K562 (cell line): ENCODE results near the gene SELENOF. TPM values are rescaled to one million over a fixed set of nuclear protein-coding genes. Genes with fewer than 3 reads are reported as not detected.
A peak's percentile ranks its signal among the peaks of the same experiment; 100 is the strongest.

ENCODE experiments used
- ATAC-seq: fragments of 200-7000 bp; cut with Tn5 transposase; 3 replicates; pipeline ENCODE4 v1.9.1; 2020; ENCODE audit warnings: moderate library complexity
- BruUV-seq: library from RNA; stranded (reverse); fragments of 400-500 nt; replicated peaks from 2 replicates; lab custom pipeline; 2021; lab: Mats Ljungman, UMichigan
- CTCF ChIA-PET: fragments of 300-600 bp; formaldehyde crosslinking; extraction: SDS; loops from one replicate; lab custom pipeline; 2021; ENCODE audit warnings: low intra/inter-chr PET ratio; lab: Yijun Ruan, JAX
- POLR2A ChIA-PET: fragments of 300-600, 350-650 bp; sonication (Branson Sonifier 250); formaldehyde crosslinking; extraction: SDS; loops from one replicate; lab custom pipeline; 2021; ENCODE audit warnings: antibody characterized with exemption, inconsistent platforms; lab: Yijun Ruan, JAX
- DNase-seq, 4 experiments: peaks; one replicate each; pipeline versions ENCODE4 v3.0.0 to v3.0.0-alpha.2; 2011 to 2018; ENCODE audit warnings: low spot score in 3 of 4, mixed read lengths in 3 of 4; ENCODE audit errors: extremely low read depth in 1 of 4
- FAIRE-seq: peaks from 2 replicates; lab custom pipeline; 2011; peaks lifted over from hg19 to GRCh38; lab: Jason Lieb, UNC
- H2AFZ ChIP-seq: 2 replicates; pipeline ENCODE4 v1.6.0; 2011; ENCODE audit warnings: low read depth, low read length, control low read depth, inconsistent platforms
- H3K27ac ChIP-seq: fragments of 200-600 bp; 3 replicates; pipeline ENCODE4 v1.8.0; 2011; ENCODE audit warnings: low read depth, mild to moderate bottlenecking, control low read depth, inconsistent platforms, low read length, moderate library complexity, mixed read lengths; ENCODE audit errors: extremely low read depth
- H3K27me3 ChIP-seq, 2 experiments: fragments of 300-600 bp in 1 of 2; 2 replicates in 1 of 2; 3 replicates in 1 of 2; pipeline versions ENCODE4 v1.6.0 to v1.8.0; 2011; ENCODE audit warnings: inconsistent platforms in 2 of 2, low read length in 2 of 2, mild to moderate bottlenecking in 1 of 2, mixed read lengths in 1 of 2, moderate library complexity in 1 of 2; ENCODE audit not compliant: control insufficient read depth in 2 of 2, insufficient read depth in 2 of 2
- H3K36me3 ChIP-seq: fragments of 300-600 bp; 3 replicates; pipeline ENCODE4 v1.8.0; 2011; ENCODE audit warnings: mild to moderate bottlenecking, low read length, inconsistent platforms; ENCODE audit not compliant: control insufficient read depth, insufficient read depth
- H3K4me1 ChIP-seq, 2 experiments: fragments of 200-600 bp in 1 of 2; replicated peaks in 1 of 2; 2 replicates in 1 of 2; 3 replicates in 1 of 2; pipeline versions ENCODE4 v1.5.1 to v1.8.0; 2011; ENCODE audit warnings: inconsistent platforms in 2 of 2, low read length in 2 of 2, mild to moderate bottlenecking in 1 of 2, mixed read lengths in 1 of 2, moderate library complexity in 1 of 2; ENCODE audit not compliant: control insufficient read depth in 2 of 2, insufficient read depth in 2 of 2
- H3K4me2 ChIP-seq: 2 replicates; pipeline ENCODE4 v1.6.1; 2011; ENCODE audit warnings: low read length, control low read depth, inconsistent platforms, mixed read lengths; ENCODE audit not compliant: insufficient read depth
- H3K4me3 ChIP-seq: fragments of 200-600 bp; sonication (generic), shearing (Covaris generic); 2 replicates; pipeline ENCODE4 v1.5.1; 2016; ENCODE audit warnings: control low read depth, inconsistent platforms
- H3K79me2 ChIP-seq: fragments of 200-600 bp; 3 replicates; pipeline ENCODE4 v1.8.0; 2011; ENCODE audit warnings: low read length, inconsistent platforms; ENCODE audit not compliant: control insufficient read depth, insufficient read depth
- H3K9ac ChIP-seq, 2 experiments: 2 replicates each; pipeline versions ENCODE4 v1.6.0 to v1.6.1; 2011; ENCODE audit warnings: low read depth in 2 of 2, low read length in 2 of 2, control low read depth in 1 of 2, inconsistent platforms in 1 of 2, mild to moderate bottlenecking in 1 of 2, mixed read lengths in 1 of 2; ENCODE audit not compliant: insufficient read depth in 1 of 2
- H3K9me1 ChIP-seq: one replicate; pipeline ENCODE4 v1.6.0; 2011; ENCODE audit warnings: inconsistent platforms, mild to moderate bottlenecking, low read length, moderate library complexity; ENCODE audit not compliant: control insufficient read depth, insufficient read depth
- H3K9me3 ChIP-seq: replicated peaks from 2 replicates; pipeline ENCODE4 v1.5.1; 2011; ENCODE audit warnings: low read depth, low read length, inconsistent platforms; ENCODE audit not compliant: control insufficient read depth, insufficient read depth
- H4K20me1 ChIP-seq: replicated peaks from 2 replicates; pipeline ENCODE4 v1.6.1; 2011; ENCODE audit warnings: low read length, inconsistent platforms, mixed read lengths; ENCODE audit not compliant: control insufficient read depth, insufficient read depth
- ADNP ChIP-seq: fragments of 200-800 bp; sonication (Bioruptor generic); IDR thresholded peaks from 2 replicates; pipeline ENCODE4 v1.6.1; 2016; ENCODE audit warnings: missing genetic modification characterization, missing compliant biosample characterization
- ARID1B ChIP-seq: fragments of 450-650 bp; IDR thresholded peaks from 2 replicates; pipeline ENCODE4 v1.6.1; 2016; ENCODE audit warnings: antibody characterized with exemption, mild to moderate bottlenecking, inconsistent platforms
- CBFA2T3 ChIP-seq: fragments of 450-650 bp; IDR thresholded peaks from 2 replicates; pipeline ENCODE4 v1.6.1; 2017
- DPF2 ChIP-seq: fragments of 450-650 bp; IDR thresholded peaks from 2 replicates; pipeline ENCODE4 v1.6.1; 2016
- MTA2 ChIP-seq: fragments of 450-650 bp; IDR thresholded peaks from 2 replicates; pipeline ENCODE4 v1.6.1; 2016; ENCODE audit warnings: low read depth
- NFE2 ChIP-seq: IDR thresholded peaks from 2 replicates; pipeline ENCODE4 v1.6.1; 2014; ENCODE audit warnings: antibody characterized with exemption, low read depth
- PHTF2 ChIP-seq: fragments of 250-450 bp; sonication (Bioruptor Pico); IDR thresholded peaks from 2 replicates; pipeline ENCODE4 v1.5.0; 2021; ENCODE audit warnings: mild to moderate bottlenecking
- POLR2A ChIP-seq: fragments of 450-650 bp; conservative IDR thresholded peaks from 2 replicates; pipeline ENCODE4 v1.6.1; 2016
- POLR3A ChIP-seq: IDR thresholded peaks from 2 replicates; pipeline ENCODE4 v1.6.1; 2011; ENCODE audit warnings: borderline replicate concordance, mild to moderate bottlenecking, moderate library complexity; ENCODE audit not compliant: insufficient read length, insufficient read depth; ENCODE audit errors: extremely low read depth
- SMARCA4 ChIP-seq: fragments of 450-650 bp; IDR thresholded peaks from 2 replicates; pipeline ENCODE4 v1.6.1; 2016
- SMARCE1 ChIP-seq: fragments of 450-650 bp; IDR thresholded peaks from 2 replicates; pipeline ENCODE4 v1.7.1; 2016; ENCODE audit warnings: mild to moderate bottlenecking
- ZNF133 ChIP-seq: fragments of 250-450 bp; sonication (Bioruptor Pico); IDR thresholded peaks from 2 replicates; pipeline ENCODE4 v1.4.0; 2020; ENCODE audit warnings: mild to moderate bottlenecking
- ZNF140 ChIP-seq: fragments of 250-450 bp; sonication (Bioruptor Pico); IDR thresholded peaks from 2 replicates; pipeline ENCODE4 v1.8.0; 2021; ENCODE audit warnings: moderate library complexity, mild to moderate bottlenecking, inconsistent platforms
- ZNF384 ChIP-seq: IDR thresholded peaks from 2 replicates; pipeline ENCODE4 v1.6.1; 2012; ENCODE audit warnings: low read depth, low read length, improper control_type of control experiment
- in situ Hi-C: fragments of 300-500 bp; cut with MboI; formaldehyde crosslinking; loops from 4 replicates; pipeline ENCODE4 v1.15.0; 2018; ENCODE audit warnings: inconsistent platforms, mixed read lengths
- intact Hi-C: fragments of 100-400 bp; cut with micrococcal nuclease; formaldehyde crosslinking; loops from 2 replicates; pipeline ENCODE4 v1.14.2; 2022
- polyA plus RNA-seq, 8 experiments: library from polyadenylated mRNA; depleted of rRNA in 4 of 8; stranded (reverse) in 5 of 8; unstranded in 3 of 8; fragments of >200 nt; fragmentation: Nextera tagmentation in 2 of 8; fragmentation: Illumina TruSeq in 1 of 8; extraction: Ambion mirVana in 2 of 8; extraction: Trizol in 1 of 8; gene quantifications; 2 replicates each; pipeline versions ENCODE4 v1.2.1 to v1.2.3, GENCODE V29; 2011 to 2014; ENCODE audit warnings: inconsistent platforms in 1 of 8, missing spikeins in 1 of 8
- total RNA-seq, 7 experiments: library from RNA; depleted of rRNA in 6 of 7; stranded (reverse); fragments of >200 nt in 6 of 7; fragmentation: Illumina TruSeq in 2 of 7; extraction: Trizol in 2 of 7; gene quantifications; 2 replicates each; pipeline versions ENCODE4 v1.2.1 to v1.2.3, GENCODE V29; 2011 to 2021; ENCODE audit warnings: low replicate concordance in 1 of 7
- TF ChIP-seq, protein P1 (sequence below): fragments of 250-450 bp; sonication (Bioruptor Pico); IDR thresholded peaks from 2 replicates; pipeline ENCODE4 v1.5.0; 2020; ENCODE audit warnings: mild to moderate bottlenecking, borderline replicate concordance
- TF ChIP-seq, protein P2 (sequence below), 2 experiments: fragments of 250-450 bp in 1 of 2; fragments of 450-650 bp in 1 of 2; sonication (Bioruptor Pico) in 1 of 2; IDR thresholded peaks; 2 replicates each; pipeline versions ENCODE4 v1.6.1 to v1.8.0; 2016 to 2021; ENCODE audit warnings: mild to moderate bottlenecking in 2 of 2, moderate library complexity in 2 of 2, missing compliant biosample characterization in 1 of 2, missing genetic modification characterization in 1 of 2
- TF ChIP-seq, protein P3 (sequence below): IDR thresholded peaks from 3 replicates; pipeline ENCODE4 v1.6.1; 2011; ENCODE audit warnings: borderline replicate concordance, mild to moderate bottlenecking; ENCODE audit not compliant: insufficient read length, insufficient read depth
- TF ChIP-seq, protein P4 (sequence below): fragments of 250-450 bp; sonication (Bioruptor Pico); IDR thresholded peaks from 2 replicates; pipeline ENCODE4 v1.5.0; 2021

The SELENOF gene
- total and polyA plus RNA-seq, 9 of the 15 experiments (the other 6 are each of a cell fraction or from before 2014, with no cell fraction given): 115 to 394 (median 215) TPM

DNA sequence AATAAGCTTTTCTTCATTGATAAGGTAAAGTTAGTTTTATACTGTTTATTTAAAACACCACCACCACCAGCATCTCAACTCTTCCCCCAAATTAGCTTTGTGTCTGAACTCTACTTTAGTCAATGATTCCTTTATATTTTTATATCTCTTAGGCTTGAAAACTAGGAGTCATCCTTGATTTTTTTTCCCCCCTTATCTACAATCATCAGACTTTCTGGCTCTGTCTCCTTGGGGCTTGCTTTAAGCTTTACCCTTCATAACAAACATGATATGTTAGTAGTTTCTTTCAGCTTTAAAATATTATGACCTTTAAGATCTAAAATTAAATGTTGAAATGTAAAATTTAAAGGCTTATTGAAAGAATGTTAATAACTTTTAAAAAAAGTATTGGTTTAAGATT lies 28.8 kb upstream of the SELENOF start:
- no peaks in the 10 kb centered on the region for H3K27me3 ChIP-seq
- no peak overlapping the region for H3K9ac ChIP-seq
- H2AFZ ChIP-seq: no peak overlapping the region
- no TSS peak for BruUV-seq
- in situ Hi-C loops (no loop called here), intact Hi-C loops (no loop called here)
- no peak overlapping the region for H3K4me2 ChIP-seq
- no peaks in the 10 kb centered on the region for H3K9me3 ChIP-seq
- H3K9me1 ChIP-seq: no peaks in the 10 kb centered on the region
- POLR2A ChIA-PET: interaction anchor here (0.6 to 1.8 kb wide), 5 partner anchors 8 to 125 kb away, joined by 3 to 7 read pairs (median 5); partner anchors contain the start of genes HS2ST1 and SELENOF
- no peak overlapping the region for H3K27ac ChIP-seq
- H4K20me1 ChIP-seq: no peaks in the 10 kb centered on the region; the same call in 1 of the 2 replicates
- peak in 2 of 4 experiments; percentile 24 to 29 for DNase-seq
- H3K36me3 ChIP-seq: no peaks in the 10 kb centered on the region
- CTCF ChIA-PET: no interaction called here
- ATAC-seq: 0 out of 3 replicates have a peak, but pooled peaks have one; percentile 31
- no peak overlapping the region for H3K4me3 ChIP-seq
- peaks cover 10 to 12% of the 10 kb centered on the region in 2 experiments for H3K4me1 ChIP-seq
- no peak for FAIRE-seq
- peaks cover 99% of the 10 kb centered on the region for H3K79me2 ChIP-seq
- TF ChIP-seq POLR3A: no peak
- TF ChIP-seq PHTF2 (CRISPR knock-in tag): no peak
- TF ChIP-seq ZNF140 (CRISPR knock-in tag): no peak
- TF ChIP-seq ARID1B: peak; percentile 64
- TF ChIP-seq SMARCE1: 0 out of 2 replicates have a peak, but pooled peaks have one; percentile 39
- TF ChIP-seq NFE2: 0 out of 2 replicates have a peak, but pooled peaks have one; percentile 18
- peak; percentile 80; the same call in 1 of the 2 replicates for TF ChIP-seq ZNF384
- TF ChIP-seq, protein P1, sequence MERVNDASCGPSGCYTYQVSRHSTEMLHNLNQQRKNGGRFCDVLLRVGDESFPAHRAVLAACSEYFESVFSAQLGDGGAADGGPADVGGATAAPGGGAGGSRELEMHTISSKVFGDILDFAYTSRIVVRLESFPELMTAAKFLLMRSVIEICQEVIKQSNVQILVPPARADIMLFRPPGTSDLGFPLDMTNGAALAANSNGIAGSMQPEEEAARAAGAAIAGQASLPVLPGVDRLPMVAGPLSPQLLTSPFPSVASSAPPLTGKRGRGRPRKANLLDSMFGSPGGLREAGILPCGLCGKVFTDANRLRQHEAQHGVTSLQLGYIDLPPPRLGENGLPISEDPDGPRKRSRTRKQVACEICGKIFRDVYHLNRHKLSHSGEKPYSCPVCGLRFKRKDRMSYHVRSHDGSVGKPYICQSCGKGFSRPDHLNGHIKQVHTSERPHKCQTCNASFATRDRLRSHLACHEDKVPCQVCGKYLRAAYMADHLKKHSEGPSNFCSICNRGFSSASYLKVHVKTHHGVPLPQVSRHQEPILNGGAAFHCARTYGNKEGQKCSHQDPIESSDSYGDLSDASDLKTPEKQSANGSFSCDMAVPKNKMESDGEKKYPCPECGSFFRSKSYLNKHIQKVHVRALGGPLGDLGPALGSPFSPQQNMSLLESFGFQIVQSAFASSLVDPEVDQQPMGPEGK (CRISPR knock-in tag): no peak
- no peak for TF ChIP-seq ADNP (tag)
- TF ChIP-seq, protein P2, sequence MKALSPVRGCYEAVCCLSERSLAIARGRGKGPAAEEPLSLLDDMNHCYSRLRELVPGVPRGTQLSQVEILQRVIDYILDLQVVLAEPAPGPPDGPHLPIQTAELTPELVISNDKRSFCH (CRISPR knock-in tag; IDR thresholded peaks at IDR 0.05): no peak
- TF ChIP-seq, protein P2 (tag; IDR thresholded peaks at IDR 0.05): no peak
- peak; percentile 55; the same call in 1 of the 2 replicates for TF ChIP-seq SMARCA4
- TF ChIP-seq CBFA2T3: peak; percentile 46
- TF ChIP-seq DPF2: peak; percentile 77
- no peak for TF ChIP-seq ZNF133 (CRISPR knock-in tag)
- no peak for TF ChIP-seq POLR2A
- TF ChIP-seq, protein P3, sequence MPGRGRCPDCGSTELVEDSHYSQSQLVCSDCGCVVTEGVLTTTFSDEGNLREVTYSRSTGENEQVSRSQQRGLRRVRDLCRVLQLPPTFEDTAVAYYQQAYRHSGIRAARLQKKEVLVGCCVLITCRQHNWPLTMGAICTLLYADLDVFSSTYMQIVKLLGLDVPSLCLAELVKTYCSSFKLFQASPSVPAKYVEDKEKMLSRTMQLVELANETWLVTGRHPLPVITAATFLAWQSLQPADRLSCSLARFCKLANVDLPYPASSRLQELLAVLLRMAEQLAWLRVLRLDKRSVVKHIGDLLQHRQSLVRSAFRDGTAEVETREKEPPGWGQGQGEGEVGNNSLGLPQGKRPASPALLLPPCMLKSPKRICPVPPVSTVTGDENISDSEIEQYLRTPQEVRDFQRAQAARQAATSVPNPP: no peak
- 0 out of 2 replicates have a peak, but pooled peaks have one; percentile 14 for TF ChIP-seq MTA2
- TF ChIP-seq, protein P4, sequence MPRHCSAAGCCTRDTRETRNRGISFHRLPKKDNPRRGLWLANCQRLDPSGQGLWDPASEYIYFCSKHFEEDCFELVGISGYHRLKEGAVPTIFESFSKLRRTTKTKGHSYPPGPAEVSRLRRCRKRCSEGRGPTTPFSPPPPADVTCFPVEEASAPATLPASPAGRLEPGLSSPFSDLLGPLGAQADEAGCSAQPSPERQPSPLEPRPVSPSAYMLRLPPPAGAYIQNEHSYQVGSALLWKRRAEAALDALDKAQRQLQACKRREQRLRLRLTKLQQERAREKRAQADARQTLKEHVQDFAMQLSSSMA (CRISPR knock-in tag): no peak
